Lung (tissue), 12 donors: ENCODE data around the gene PEX14. TPM values are rescaled to one million over a fixed set of nuclear protein-coding genes. Genes with fewer than 3 reads are reported as not detected.

Experiments used
- ATAC-seq: fragments of 200-7000 bp; cut with Tn5 transposase; one replicate; pipeline ENCODE4 v1.9.1; 2020; ENCODE audit warnings: moderate number of reproducible peaks; ENCODE audit not compliant: insufficient read depth, low FRiP score
- DNase-seq, 3 donors: peaks; one replicate each; pipeline ENCODE4 v3.0.0-alpha.2; 2013 to 2017
- H3K27ac ChIP-seq, 2 donors: one replicate each; pipeline ENCODE4 v1.5.1; 2013; ENCODE audit warnings: mild to moderate bottlenecking in 2 of 2, moderate library complexity in 2 of 2, control low read depth in 1 of 2, inconsistent platforms in 1 of 2, low read depth in 1 of 2, low read length in 1 of 2
- H3K27me3 ChIP-seq, 3 donors: one replicate each; pipeline ENCODE4 v1.5.1; 2013; ENCODE audit warnings: low read length in 2 of 3; ENCODE audit not compliant: control insufficient read depth in 3 of 3, insufficient read depth in 3 of 3
- H3K36me3 ChIP-seq, 4 donors: one replicate each; pipeline ENCODE4 v1.5.1; 2013; ENCODE audit warnings: low read length in 4 of 4, mild to moderate bottlenecking in 1 of 4, moderate library complexity in 1 of 4; ENCODE audit not compliant: control insufficient read depth in 4 of 4, insufficient read depth in 4 of 4
- H3K4me1 ChIP-seq, 5 donors: one replicate each; pipeline ENCODE4 v1.5.1; 2013; ENCODE audit warnings: low read length in 5 of 5, mild to moderate bottlenecking in 2 of 5, moderate library complexity in 1 of 5; ENCODE audit not compliant: control insufficient read depth in 5 of 5, insufficient read depth in 5 of 5
- H3K4me3 ChIP-seq: one replicate; pipeline ENCODE4 v1.5.1; 2013; ENCODE audit warnings: mild to moderate bottlenecking, control low read depth, moderate library complexity
- H3K9ac ChIP-seq, 2 donors: one replicate each; pipeline ENCODE4 v1.5.1; 2013; ENCODE audit warnings: low read length in 2 of 2, control low read depth in 1 of 2; ENCODE audit not compliant: insufficient read depth in 1 of 2
- H3K9me3 ChIP-seq, 4 donors: one replicate each; pipeline ENCODE4 v1.5.1; 2013; ENCODE audit warnings: low read length in 3 of 4, mild to moderate bottlenecking in 1 of 4, moderate library complexity in 1 of 4; ENCODE audit not compliant: control insufficient read depth in 4 of 4, insufficient read depth in 3 of 4
- CTCF ChIP-seq: IDR thresholded peaks from 2 replicates; pipeline ENCODE4 v1.5.1; 2012; ENCODE audit warnings: mild to moderate bottlenecking; ENCODE audit errors: control extremely low read depth, extremely low read depth
- WGBS, 2 donors: extraction: QIAGEN DNeasy Blood & Tissue Kit; methylation state at CpG; one replicate each; pipeline ENCODE4 v1.1.7; 2013; 5-methylcytosine and 5-hydroxymethylcytosine counted together
- polyA plus RNA-seq, 2 donors: library from polyadenylated mRNA; stranded (reverse); fragments of 200-250 nt; gene quantifications; one replicate each; pipeline ENCODE4 v1.2.1, GENCODE V29; 2013
- total RNA-seq, 2 donors: library from RNA; depleted of rRNA in 1 of 2; stranded (reverse); fragments of >200 nt in 1 of 2; gene quantifications; one replicate each; pipeline ENCODE4 v1.2.1, GENCODE V29; 2014 to 2021
- donor health status: control.
- donor health status: control.
- donor health status: Bipolar disorder and iron deficiency.
- donor health status: healthy.
- donor health status: DM: yes; HTN: yes; CAD: no.

PEX14 gene
- total and polyA plus RNA-seq, 4 donors: 18.1 to 29.2 (median 20.8) TPM

- Histone ChIP-seq H3K9ac (no peak overlapping the region), H3K27ac (peak overlapping the region in 1 of 2 donors; percentile 20), H3K4me1 (peaks cover 0 to 35% (median 7%) of the 10 kb centered on the region in 5 donors), H3K27me3 (peaks cover 0 to 2% (median 0%) of the 10 kb centered on the region in 3 donors), H3K36me3 (peaks cover 0 to 51% (median 0%) of the 10 kb centered on the region in 4 donors), H3K9me3 (no peaks in the 10 kb centered on the region), H3K4me3 (no peak overlapping the region)
- DNase-seq: no peak
- 70 to 82% methylated on average over 12 of the region's 12 CpGs for WGBS, 2 donors
- no peak for TF ChIP-seq CTCF
- ATAC-seq: no peak
Observed at GRCh38 chr1:10652626-10653025, 177.9 kb downstream of the PEX14 start.

GRCh38 chr1:10653370-10654125 is 178.8 kb downstream of the PEX14 start:
- Histone ChIP-seq H3K4me3 (no peak overlapping the region), H3K9ac (no peak overlapping the region), H3K27me3 (peaks cover 0 to 2% (median 0%) of the 10 kb centered on the region in 3 donors), H3K27ac (no peak overlapping the region), H3K9me3 (no peaks in the 10 kb centered on the region), H3K4me1 (peaks cover 0 to 35% (median 7%) of the 10 kb centered on the region in 5 donors), H3K36me3 (peaks cover 0 to 50% (median 0%) of the 10 kb centered on the region in 4 donors)
- no peak for TF ChIP-seq CTCF
- DNase-seq: no peak
- no peak for ATAC-seq
- WGBS, 2 donors: 91 to 92% methylated on average over 41 of the region's 41 CpGs

GRCh38 chr1:10655002-10655401 is 180.3 kb downstream of the PEX14 start:
- WGBS, 2 donors: 91 to 96% methylated on average over 10 of the region's 10 CpGs
- Histone ChIP-seq H3K27me3 (no peaks in the 10 kb centered on the region), H3K9ac (no peak overlapping the region), H3K4me3 (no peak overlapping the region), H3K9me3 (no peaks in the 10 kb centered on the region), H3K36me3 (peaks cover 0 to 53% (median 0%) of the 10 kb centered on the region in 4 donors), H3K27ac (no peak overlapping the region), H3K4me1 (peaks cover 0 to 24% (median 8%) of the 10 kb centered on the region in 5 donors)
- no peak for TF ChIP-seq CTCF
- no peak for DNase-seq
- ATAC-seq: no peak
